Endothelial cell of umbilical vein (primary cell): ENCODE data around the gene NOP16. TPM values are rescaled to one million over a fixed set of nuclear protein-coding genes. Genes with fewer than 3 reads are reported as not detected.

Experiments used
- BruUV-seq: library from RNA; stranded (reverse); fragments of 400-500 nt; replicated peaks from 2 replicates; lab custom pipeline; 2021; lab: Mats Ljungman, UMichigan
- CTCF ChIA-PET: fragments of 300-600, 350-600 bp; sonication (Branson Sonifier 250); formaldehyde crosslinking; loops from one replicate; lab custom pipeline; 2021; ENCODE audit warnings: antibody characterized with exemption, inconsistent platforms; lab: Charles Lee
- POLR2A ChIA-PET: fragments of 300-600, 350-600 bp; sonication (Branson Sonifier 250); formaldehyde crosslinking; loops from one replicate; lab custom pipeline; 2021; ENCODE audit warnings: antibody characterized with exemption, inconsistent platforms; lab: Charles Lee
- DNase-seq: peaks from one replicate; pipeline ENCODE4 v3.0.0-alpha.2; 2011; ENCODE audit warnings: low read depth, low spot score
- FAIRE-seq: peaks from 2 replicates; lab custom pipeline; 2011; peaks lifted over from hg19 to GRCh38; lab: Jason Lieb, UNC
- H2AFZ ChIP-seq: 2 replicates; pipeline ENCODE4 v1.6.0; 2012; ENCODE audit warnings: low read depth, low read length, control low read depth, inconsistent platforms
- H3K27ac ChIP-seq: 2 replicates; pipeline ENCODE4 v1.5.1; 2011; ENCODE audit warnings: low read depth, mild to moderate bottlenecking, control low read depth, low read length, moderate library complexity; ENCODE audit not compliant: insufficient read depth
- H3K27me3 ChIP-seq, 2 experiments: 2 replicates each; pipeline versions ENCODE4 v1.6.0 to v1.6.1; 2011; ENCODE audit warnings: low read length in 2 of 2, mixed read lengths in 1 of 2; ENCODE audit not compliant: control insufficient read depth in 2 of 2, insufficient read depth in 2 of 2
- H3K36me3 ChIP-seq, 2 experiments: 2 replicates in 1 of 2; 3 replicates in 1 of 2; pipeline ENCODE4 v1.5.1; 2011; ENCODE audit warnings: low read length in 2 of 2, mild to moderate bottlenecking in 1 of 2, moderate library complexity in 1 of 2; ENCODE audit not compliant: control insufficient read depth in 2 of 2, insufficient read depth in 2 of 2; ENCODE audit errors: extremely low read depth in 1 of 2
- H3K4me1 ChIP-seq: 3 replicates; pipeline ENCODE4 v1.5.1; 2011; ENCODE audit warnings: mild to moderate bottlenecking, low read length; ENCODE audit not compliant: control insufficient read depth, insufficient read depth; ENCODE audit errors: extremely low read depth
- H3K4me2 ChIP-seq: 2 replicates; pipeline ENCODE4 v1.6.1; 2011; ENCODE audit warnings: low read length, control low read depth, mixed read lengths; ENCODE audit not compliant: insufficient read depth
- H3K4me3 ChIP-seq, 3 experiments: fragments of 200-600 bp in 1 of 3; sonication (generic), shearing (Covaris generic) in 1 of 3; replicated peaks in 1 of 3; 2 replicates each; pipeline ENCODE4 v1.5.1; 2011 to 2016; ENCODE audit warnings: control low read depth in 3 of 3, low read length in 3 of 3, mild to moderate bottlenecking in 2 of 3, inconsistent platforms in 1 of 3, low read depth in 1 of 3, moderate library complexity in 1 of 3; ENCODE audit not compliant: insufficient read depth in 1 of 3
- H3K79me2 ChIP-seq: 2 replicates; pipeline ENCODE4 v1.6.0; 2012; ENCODE audit warnings: low read length, inconsistent platforms; ENCODE audit not compliant: control insufficient read depth, insufficient read depth
- H3K9ac ChIP-seq: replicated peaks from 2 replicates; pipeline ENCODE3; 2011; ENCODE audit warnings: low read length, control low read depth; ENCODE audit not compliant: insufficient read depth; ENCODE audit errors: extremely low read depth
- H3K9me1 ChIP-seq: replicated peaks from 3 replicates; pipeline ENCODE4 v1.6.0; 2011; ENCODE audit warnings: mild to moderate bottlenecking, low read length; ENCODE audit not compliant: control insufficient read depth, insufficient read depth; ENCODE audit errors: extremely low read depth
- H3K9me3 ChIP-seq: replicated peaks from 2 replicates; pipeline ENCODE4 v1.5.1; 2012; ENCODE audit warnings: low read length, inconsistent platforms; ENCODE audit not compliant: control insufficient read depth, insufficient read depth
- H4K20me1 ChIP-seq: replicated peaks from 2 replicates; pipeline ENCODE3; 2011; ENCODE audit warnings: mild to moderate bottlenecking, low read length; ENCODE audit not compliant: control insufficient read depth, insufficient read depth; ENCODE audit errors: extremely low read depth
- GATA2 ChIP-seq: IDR thresholded peaks from 2 replicates; pipeline ENCODE4 v1.7.0; 2011; ENCODE audit warnings: low read depth, mild to moderate bottlenecking, moderate library complexity, mixed read lengths, low read length; ENCODE audit not compliant: insufficient read length, insufficient read depth
- JUN ChIP-seq: IDR thresholded peaks from 2 replicates; pipeline ENCODE4 v1.6.1; 2011; ENCODE audit warnings: borderline replicate concordance, low read depth; ENCODE audit not compliant: insufficient read length, insufficient read depth
- MYC ChIP-seq: IDR thresholded peaks from one replicate; pipeline ENCODE4 v1.6.1; 2011; ENCODE audit warnings: mild to moderate bottlenecking, low read depth, low read length
- POLR2A ChIP-seq: IDR thresholded peaks from 2 replicates; pipeline ENCODE4 v1.6.1; 2012; ENCODE audit warnings: low read depth, mild to moderate bottlenecking, control low read depth, low read length
- POLR2AphosphoS5 ChIP-seq: IDR thresholded peaks from 2 replicates; pipeline ENCODE4 v1.6.1; 2012; ENCODE audit warnings: low read depth, mild to moderate bottlenecking, control low read depth, low read length, moderate library complexity; ENCODE audit not compliant: insufficient read depth
- dilution Hi-C: fragments of 300-500 bp; cut with MboI; formaldehyde crosslinking; loops from one replicate; pipeline ENCODE4 v1.15.0; 2019; ENCODE audit warnings: low sequenced_read_pairs; ENCODE audit not compliant: extremely low pct_ligation_motif_present
- intact Hi-C: fragments of 100-400 bp; cut with micrococcal nuclease; formaldehyde crosslinking; loops from one replicate; pipeline ENCODE4 v1.10.0; 2022
- polyA plus RNA-seq, 4 experiments: library from polyadenylated mRNA; depleted of rRNA in 3 of 4; stranded (reverse) in 3 of 4; unstranded in 1 of 4; fragments of >200 nt; gene quantifications; 2 replicates each; pipeline versions ENCODE4 v1.2.1 to v1.2.3, GENCODE V29; 2011 to 2012; ENCODE audit warnings: missing spikeins in 1 of 4
- total RNA-seq: library from RNA; stranded (reverse); gene quantifications from 2 replicates; pipeline ENCODE4 v1.2.3, GENCODE V29; 2021

Gene NOP16
- total and polyA plus RNA-seq, 2 donors (not counting 3 experiments of a cell fraction or from before 2014, with no cell fraction given), result 41.1 to 47.4 TPM

- H4K20me1 ChIP-seq, result no peaks in the 10 kb centered on the region
- H3K9ac ChIP-seq, result peak overlapping the region; percentile 87
- intact Hi-C loops, result loop anchor here (1.0 to 10.0 kb wide), 2 partner anchors 27 to 1205 kb away; partner anchors contain the start of genes CLTB and TMED9
- FAIRE-seq (no peak), DNase-seq (no peak)
- POLR2A ChIA-PET, result no interaction called here
- H3K4me2 ChIP-seq, result peak overlapping the region; percentile 87
- H3K27me3 ChIP-seq, result no peaks in the 10 kb centered on the region
- TF ChIP-seq POLR2AphosphoS5 (peak; percentile 86), GATA2 (no peak), POLR2A (peak; percentile 72), JUN (no peak), MYC (no peak)
- H3K27ac ChIP-seq, result peak overlapping the region; percentile 79
- dilution Hi-C loops, result no loop called here
- peak overlapping the region; percentile 64 to 81 (median 65) for H3K4me3 ChIP-seq
- H3K36me3 ChIP-seq, result peaks cover 9 to 13% of the 10 kb centered on the region in 2 experiments
- TSS peak; percentile 94 for BruUV-seq
- peak overlapping the region; percentile 85 for H2AFZ ChIP-seq
- CTCF ChIA-PET, result interaction anchor here (1.5 kb wide), 1 partner anchor 26 kb away, joined by 4 read pairs; no protein-coding TSS in a partner anchor
- peaks cover 14% of the 10 kb centered on the region for H3K4me1 ChIP-seq
- H3K9me3 ChIP-seq, result no peaks in the 10 kb centered on the region
- H3K79me2 ChIP-seq, result peaks cover 34% of the 10 kb centered on the region
- H3K9me1 ChIP-seq, result no peaks in the 10 kb centered on the region
Observed at GRCh38 chr5:176389135-176390123, 1.0 kb upstream of the NOP16 start.

GRCh38 chr5:176388003-176388443, 375 bp downstream of the NOP16 start:
- dilution Hi-C loops, result no loop called here
- no peak for DNase-seq
- H3K27ac ChIP-seq, result peak overlapping the region; percentile 1
- H3K27me3 ChIP-seq, result no peaks in the 10 kb centered on the region
- no peaks in the 10 kb centered on the region for H3K9me3 ChIP-seq
- H3K4me3 ChIP-seq, result peak overlapping the region; percentile 23 to 85 (median 65)
- peaks cover 34% of the 10 kb centered on the region for H3K79me2 ChIP-seq
- peak overlapping the region; percentile 91 for H3K4me2 ChIP-seq
- POLR2A ChIA-PET, result interaction anchor here (0.8 kb wide), 2 partner anchors 19 to 150 kb away, joined by 3 to 4 read pairs; no protein-coding TSS in a partner anchor
- CTCF ChIA-PET, result interaction anchor here (0.8 to 1.5 kb wide), 2 partner anchors 27 to 154 kb away, joined by 3 to 4 read pairs; no protein-coding TSS in a partner anchor
- peaks cover 7 to 21% of the 10 kb centered on the region in 2 experiments for H3K36me3 ChIP-seq
- peak overlapping the region; percentile 89 for H3K9ac ChIP-seq
- no peak for FAIRE-seq
- TF ChIP-seq MYC (no peak), POLR2AphosphoS5 (peak; percentile 4), JUN (no peak), POLR2A (peak; percentile 52)
- peak overlapping the region; percentile 12 for H2AFZ ChIP-seq
- H3K9me1 ChIP-seq, result no peaks in the 10 kb centered on the region
- BruUV-seq, result TSS peak; percentile 46
- H4K20me1 ChIP-seq, result no peaks in the 10 kb centered on the region
- peaks cover 14% of the 10 kb centered on the region for H3K4me1 ChIP-seq
- intact Hi-C loops, result loop anchor here (1.0 to 10.0 kb wide), 7 partner anchors 23 to 1207 kb away; partner anchors contain the start of genes ARL10, FAF2, KIAA1191 and RNF44
